Measurements from ENCODE around the gene LRRC7. TPM values are rescaled to one million over a fixed set of nuclear protein-coding genes. Genes with fewer than 3 reads are reported as not detected.

LRRC7 gene
- total and polyA plus RNA-seq, 2 donors from 2014 or later = 0.19 to 0.37 TPM

- H3K9me3 ChIP-seq (ENCODE audit: control insufficient read depth in 2 of 3, insufficient read depth in 1 of 3, low read length in 3 of 3) = no peaks in the 10 kb centered on the region
- DNase-seq (no peak), FAIRE-seq (no peak)
- no peak overlapping the region for H3K9ac ChIP-seq (ENCODE audit: low read length in 3 of 3)
- TF ChIP-seq CTCF (IDR thresholded peaks at IDR 0.05; ENCODE audit: borderline replicate concordance, extremely low read depth, insufficient read depth) = no peak
- no peak overlapping the region for H3K4me3 ChIP-seq (ENCODE audit: low read length in 3 of 3)
- H3K27ac ChIP-seq (ENCODE audit: low read depth in 2 of 2, low read length in 2 of 2) = no peak overlapping the region
- no peaks in the 10 kb centered on the region for H3K36me3 ChIP-seq (ENCODE audit: control insufficient read depth in 2 of 3, insufficient read depth in 3 of 3, low read length in 3 of 3)
- intact Hi-C loops (cut with DNase I) = no loop called here
- no peaks in the 10 kb centered on the region for H3K4me1 ChIP-seq (ENCODE audit: control insufficient read depth in 2 of 3, insufficient read depth in 2 of 3, low read depth in 1 of 3, low read length in 3 of 3)
- H3K27me3 ChIP-seq (ENCODE audit: control insufficient read depth, insufficient read depth, low read length) = no peaks in the 10 kb centered on the region
Measured at GRCh38 chr1:69835955-69836354, 268.2 kb downstream of the LRRC7 start.

GRCh38 chr1:69836971-69837636, 269.4 kb downstream of the LRRC7 start:
- H3K4me1 ChIP-seq (ENCODE audit: control insufficient read depth in 2 of 3, insufficient read depth in 2 of 3, low read depth in 1 of 3, low read length in 3 of 3) = no peaks in the 10 kb centered on the region
- H3K9me3 ChIP-seq (ENCODE audit: control insufficient read depth in 2 of 3, insufficient read depth in 1 of 3, low read length in 3 of 3) = no peaks in the 10 kb centered on the region
- no peak overlapping the region for H3K4me3 ChIP-seq (ENCODE audit: low read length in 3 of 3)
- no peak for TF ChIP-seq CTCF (IDR thresholded peaks at IDR 0.05; ENCODE audit: borderline replicate concordance, extremely low read depth, insufficient read depth)
- no peaks in the 10 kb centered on the region for H3K36me3 ChIP-seq (ENCODE audit: control insufficient read depth in 2 of 3, insufficient read depth in 3 of 3, low read length in 3 of 3)
- no peaks in the 10 kb centered on the region for H3K27me3 ChIP-seq (ENCODE audit: control insufficient read depth, insufficient read depth, low read length)
- DNase-seq (no peak), FAIRE-seq (no peak)
- no peak overlapping the region for H3K27ac ChIP-seq (ENCODE audit: low read depth in 2 of 2, low read length in 2 of 2)
- H3K9ac ChIP-seq (ENCODE audit: low read length in 3 of 3) = no peak overlapping the region
- intact Hi-C loops (cut with DNase I) = no loop called here

- FAIRE-seq (no peak), DNase-seq (no peak)
- Histone ChIP-seq H3K27me3 (ENCODE audit: control insufficient read depth, insufficient read depth, low read length) (no peaks in the 10 kb centered on the region), H3K9ac (ENCODE audit: low read length in 3 of 3) (no peak overlapping the region), H3K4me1 (ENCODE audit: control insufficient read depth in 2 of 3, insufficient read depth in 2 of 3, low read depth in 1 of 3, low read length in 3 of 3) (no peaks in the 10 kb centered on the region), H3K36me3 (ENCODE audit: control insufficient read depth in 2 of 3, insufficient read depth in 3 of 3, low read length in 3 of 3) (no peaks in the 10 kb centered on the region), H3K9me3 (ENCODE audit: control insufficient read depth in 2 of 3, insufficient read depth in 1 of 3, low read length in 3 of 3) (no peaks in the 10 kb centered on the region), H3K27ac (ENCODE audit: low read depth in 2 of 2, low read length in 2 of 2) (no peak overlapping the region), H3K4me3 (ENCODE audit: low read length in 3 of 3) (no peak overlapping the region)
- no peak for TF ChIP-seq CTCF (IDR thresholded peaks at IDR 0.05; ENCODE audit: borderline replicate concordance, extremely low read depth, insufficient read depth)
- intact Hi-C loops (cut with DNase I) = no loop called here
Measured at GRCh38 chr1:69842326-69842725, 274.6 kb downstream of the LRRC7 start.

- H3K4me3 ChIP-seq (ENCODE audit: low read length in 3 of 3) = no peak overlapping the region
- no peak overlapping the region for H3K9ac ChIP-seq (ENCODE audit: low read length in 3 of 3)
- DNase-seq = no peak
- TF ChIP-seq CTCF (IDR thresholded peaks at IDR 0.05; ENCODE audit: borderline replicate concordance, extremely low read depth, insufficient read depth) = no peak
- H3K27me3 ChIP-seq (ENCODE audit: control insufficient read depth, insufficient read depth, low read length) = no peaks in the 10 kb centered on the region
- no peak for FAIRE-seq
- no peak overlapping the region for H3K27ac ChIP-seq (ENCODE audit: low read depth in 2 of 2, low read length in 2 of 2)
- H3K36me3 ChIP-seq (ENCODE audit: control insufficient read depth in 2 of 3, insufficient read depth in 3 of 3, low read length in 3 of 3) = no peaks in the 10 kb centered on the region
- intact Hi-C loops (cut with DNase I) = no loop called here
- H3K4me1 ChIP-seq (ENCODE audit: control insufficient read depth in 2 of 3, insufficient read depth in 2 of 3, low read depth in 1 of 3, low read length in 3 of 3) = no peaks in the 10 kb centered on the region
- no peaks in the 10 kb centered on the region for H3K9me3 ChIP-seq (ENCODE audit: control insufficient read depth in 2 of 3, insufficient read depth in 1 of 3, low read length in 3 of 3)
Measured at GRCh38 chr1:69845655-69846054, 277.9 kb downstream of the LRRC7 start.
